SKM-1 treated with dmso at 0.1 percent for 144 hours (cell line): Measurements from ENCODE around the gene KIAA1958.
A peak's percentile ranks its signal among the peaks of the same experiment; 100 is the strongest.

Source experiments
- DNase-seq: peaks from one replicate; lab custom pipeline; 2025; ENCODE audit not compliant: unreplicated experiment; lab: John Stamatoyannopoulos, UW

KIAA1958 gene

GRCh38 chr9:112599732-112600131 is 113.1 kb downstream of the KIAA1958 start:
- DNase-seq = no peak

DNA sequence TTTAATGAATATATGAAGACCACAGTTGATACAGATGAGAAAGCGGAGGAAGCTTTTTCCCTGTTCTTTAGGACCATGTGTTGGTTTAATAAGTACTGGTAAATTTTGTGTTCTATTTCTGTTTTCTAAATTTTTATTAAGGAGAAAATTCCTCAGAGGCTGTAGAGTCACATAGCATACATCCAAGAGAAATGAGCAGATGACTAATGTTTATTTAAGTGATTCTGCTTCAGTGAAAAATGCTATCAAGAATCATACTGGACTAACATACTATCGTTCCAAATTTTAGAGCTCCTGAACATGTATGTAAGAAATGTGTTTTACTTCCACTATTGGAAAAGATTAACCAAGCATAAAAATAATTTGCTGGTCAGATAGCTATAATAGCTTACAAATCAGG is 115.0 kb downstream of the KIAA1958 start:
- no peak for DNase-seq

DNA sequence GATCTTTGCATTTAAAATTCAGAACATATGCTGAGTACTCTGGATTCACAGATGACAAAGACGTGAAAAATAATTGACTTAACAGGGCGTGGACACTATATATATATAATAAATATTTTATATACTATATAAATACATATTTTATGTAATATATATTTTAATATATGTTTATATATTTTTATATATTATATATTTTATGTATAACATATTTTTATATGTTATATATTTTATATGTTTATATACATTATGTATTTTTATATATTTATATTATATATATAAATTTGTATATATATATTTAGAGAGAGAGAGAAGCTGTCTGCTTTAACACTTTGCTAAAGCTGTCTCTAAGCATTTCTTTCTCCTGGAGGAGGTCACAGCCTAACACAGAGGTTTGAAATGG is 118.2 kb downstream of the KIAA1958 start:
- no peak for DNase-seq

DNA sequence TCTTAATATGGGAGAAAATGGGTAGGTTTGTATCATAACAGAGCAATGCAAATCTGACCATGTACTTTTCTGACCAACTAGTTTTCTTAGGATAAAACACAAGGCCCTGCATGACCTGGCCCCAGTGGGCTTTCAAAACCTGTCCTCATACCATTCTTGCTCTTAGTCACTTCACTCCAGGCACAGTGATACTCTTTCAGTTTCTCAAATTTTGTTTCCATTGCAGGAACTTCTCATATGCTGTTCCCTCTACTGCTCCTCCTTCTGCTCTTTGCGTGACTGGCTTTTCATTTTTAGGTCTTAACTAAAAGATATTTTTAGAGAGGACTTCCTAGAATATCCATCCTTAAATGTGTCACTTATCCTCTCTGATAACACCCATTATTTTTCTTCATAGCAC is 118.9 kb downstream of the KIAA1958 start:
- no peak for DNase-seq

DNA sequence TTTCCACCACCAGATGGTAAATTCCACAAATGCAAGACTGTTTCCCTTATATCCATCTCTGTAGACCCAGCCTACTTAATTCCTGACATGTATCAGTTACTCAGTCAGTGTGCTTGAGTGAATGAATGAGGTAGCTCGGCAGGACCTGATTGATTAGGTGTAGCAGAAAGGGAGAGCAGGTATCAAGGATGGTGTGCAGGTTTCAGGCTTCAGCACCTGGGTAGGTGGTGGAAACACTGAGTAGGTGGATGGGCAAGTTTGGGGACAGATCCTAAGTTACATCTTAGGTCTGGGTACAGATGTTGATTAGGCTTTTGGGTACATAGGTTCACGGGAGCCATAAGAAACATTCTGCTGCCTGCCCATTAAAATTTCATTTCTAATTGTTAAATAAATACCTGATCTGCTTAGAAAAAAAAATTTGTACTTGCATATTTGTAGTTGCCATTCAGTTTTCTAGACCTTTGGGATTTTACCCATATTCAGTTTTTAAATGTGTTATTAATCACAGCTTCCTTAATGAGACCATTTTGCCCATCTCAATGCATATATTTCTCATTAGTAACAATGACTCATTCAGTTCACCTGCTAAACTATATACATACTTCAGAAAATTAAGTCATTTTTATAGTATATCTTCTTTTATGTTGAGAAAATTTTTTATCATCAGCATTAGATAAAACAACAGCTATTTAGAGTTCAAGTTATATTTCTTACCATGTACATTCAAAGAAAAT is 119.5 kb downstream of the KIAA1958 start:
- DNase-seq = no peak

DNA sequence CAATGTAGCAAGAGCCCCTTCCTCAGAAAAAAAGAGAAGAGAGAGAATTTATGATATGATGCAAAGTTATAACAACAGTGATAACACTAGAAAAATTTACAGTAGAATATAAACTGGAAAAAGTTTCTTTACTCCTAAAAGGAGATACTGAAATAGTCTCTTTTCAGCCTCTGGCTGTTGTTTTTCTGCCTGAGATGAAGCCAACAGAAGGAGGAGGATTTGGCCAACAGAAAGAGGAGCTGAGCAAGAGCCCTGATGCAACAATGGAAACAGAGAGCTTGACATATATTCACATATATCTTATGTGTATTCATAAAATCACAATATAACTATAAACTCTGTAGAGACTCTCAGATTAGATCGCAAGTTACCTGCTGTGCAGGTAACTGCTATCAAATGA is 122.2 kb downstream of the KIAA1958 start:
- no peak for DNase-seq

DNA sequence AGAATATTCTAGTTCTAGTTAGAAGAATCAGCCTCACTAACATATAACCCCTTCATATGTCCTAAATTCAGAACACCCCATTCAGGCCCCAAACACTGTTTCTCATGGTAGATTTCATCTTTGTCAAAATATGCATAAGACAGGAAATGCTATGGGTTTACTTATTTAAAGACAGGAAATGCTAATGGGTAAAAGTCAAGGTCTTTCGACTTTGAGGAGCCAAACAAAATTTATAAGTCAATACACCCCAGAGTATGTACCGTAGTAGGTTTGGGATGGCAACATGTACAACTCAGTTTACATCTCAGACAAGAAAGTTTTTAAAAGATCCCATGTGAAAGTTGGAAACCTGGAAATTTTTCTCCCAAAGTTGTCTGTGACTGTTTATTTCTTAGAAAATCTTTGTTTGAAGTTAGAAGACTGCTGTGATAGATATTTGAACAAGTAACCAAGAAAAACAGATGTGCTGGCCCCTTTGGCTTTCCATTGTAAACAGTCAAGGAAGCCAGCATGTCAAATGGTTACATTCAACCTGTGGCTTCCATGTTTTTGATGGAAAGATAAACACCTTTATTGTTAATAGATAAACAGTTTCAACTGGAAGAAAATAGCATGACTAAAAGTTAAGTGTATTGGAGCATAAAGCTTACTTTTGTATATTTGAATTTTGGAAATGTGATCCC is 129.1 kb downstream of the KIAA1958 start:
- DNase-seq = no peak

- no peak for DNase-seq
Measured at GRCh38 chr9:112617371-112617770, 130.7 kb downstream of the KIAA1958 start.

DNA sequence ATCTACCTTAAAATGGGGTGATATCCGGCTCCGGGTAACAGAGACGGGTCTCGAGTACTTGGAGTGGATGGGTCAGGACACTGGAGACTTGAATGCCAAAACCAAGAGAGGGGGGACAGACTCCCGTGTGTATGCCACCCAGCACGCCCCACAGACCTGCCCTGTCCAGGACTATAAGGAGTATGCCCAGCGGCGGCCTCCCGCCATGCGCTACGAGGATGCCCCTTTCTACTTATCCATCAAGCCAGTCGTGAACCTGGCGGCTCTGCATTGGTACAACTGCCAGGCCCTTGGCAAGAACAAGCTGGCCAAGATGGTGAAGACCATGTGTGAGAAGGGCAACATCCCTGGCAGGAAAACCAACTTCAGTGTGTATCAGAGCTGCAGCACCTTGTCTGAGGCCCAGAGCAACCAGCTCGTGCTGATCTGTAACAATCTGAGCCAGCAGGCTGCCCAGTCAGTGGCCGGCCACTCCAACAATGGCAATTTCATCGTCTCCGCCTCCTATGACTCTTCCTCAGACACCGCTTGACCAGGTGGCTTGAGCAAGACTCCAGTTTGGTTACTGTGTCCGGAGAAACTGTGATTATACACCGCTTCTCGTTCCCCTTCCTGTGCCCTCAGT is 131.9 kb downstream of the KIAA1958 start:
- DNase-seq = no peak

GRCh38 chr9:112620388-112620787 is 133.8 kb downstream of the KIAA1958 start:
- DNase-seq = no peak

GRCh38 chr9:112621018-112621655 is 134.5 kb downstream of the KIAA1958 start:
- DNase-seq = no peak

GRCh38 chr9:112623198-112623597 is 136.6 kb downstream of the KIAA1958 start:
- DNase-seq = no peak

DNA sequence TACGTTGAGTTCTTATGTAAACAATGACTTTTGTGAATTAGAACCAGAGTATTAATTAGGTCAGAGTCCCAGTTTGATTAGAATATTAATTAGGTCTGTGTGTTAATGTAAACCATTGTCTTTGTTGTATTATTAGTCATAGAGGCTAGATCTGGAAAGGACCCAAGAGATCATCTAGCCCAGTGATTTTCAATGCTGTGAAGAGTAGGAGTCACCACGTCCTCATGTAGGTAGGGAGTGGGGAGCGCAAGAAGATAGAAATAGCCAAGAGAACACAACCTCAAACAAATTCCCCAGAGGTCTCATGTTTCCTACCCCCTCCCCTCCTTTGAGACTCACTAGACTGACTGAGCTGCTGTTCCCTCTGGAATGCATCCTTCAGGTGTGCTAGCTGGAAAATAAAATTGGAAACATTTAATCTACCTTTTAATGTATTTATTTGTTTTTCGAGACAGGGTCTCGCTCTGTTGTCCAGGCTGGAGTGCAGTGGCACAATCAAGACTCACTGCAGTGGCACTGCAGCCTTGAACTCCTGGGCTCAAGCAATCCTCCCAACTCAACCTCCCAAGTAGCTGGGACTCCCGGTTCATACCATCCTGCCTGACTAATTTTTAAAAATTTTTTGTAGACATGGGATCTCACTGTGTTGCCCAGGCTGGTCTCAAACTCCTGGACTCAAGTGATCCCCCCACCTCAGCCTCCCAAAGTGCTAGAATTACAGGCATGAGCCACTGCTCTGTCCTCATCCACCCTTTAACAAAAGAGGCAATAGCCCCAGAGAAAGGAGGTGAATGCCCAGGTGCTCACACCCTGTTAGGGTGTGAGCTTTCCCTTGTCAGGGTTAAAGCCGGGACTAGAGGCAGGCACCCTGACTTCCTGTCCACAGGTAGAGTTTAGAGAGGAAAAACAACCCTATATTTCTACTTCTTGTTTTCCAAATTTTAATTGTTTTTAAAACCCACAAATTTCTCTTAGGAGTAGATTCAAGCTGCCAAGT is 138.4 kb downstream of the KIAA1958 start:
- no peak for DNase-seq

GRCh38 chr9:112629671-112630485 is 143.3 kb downstream of the KIAA1958 start:
- no peak for DNase-seq

DNA sequence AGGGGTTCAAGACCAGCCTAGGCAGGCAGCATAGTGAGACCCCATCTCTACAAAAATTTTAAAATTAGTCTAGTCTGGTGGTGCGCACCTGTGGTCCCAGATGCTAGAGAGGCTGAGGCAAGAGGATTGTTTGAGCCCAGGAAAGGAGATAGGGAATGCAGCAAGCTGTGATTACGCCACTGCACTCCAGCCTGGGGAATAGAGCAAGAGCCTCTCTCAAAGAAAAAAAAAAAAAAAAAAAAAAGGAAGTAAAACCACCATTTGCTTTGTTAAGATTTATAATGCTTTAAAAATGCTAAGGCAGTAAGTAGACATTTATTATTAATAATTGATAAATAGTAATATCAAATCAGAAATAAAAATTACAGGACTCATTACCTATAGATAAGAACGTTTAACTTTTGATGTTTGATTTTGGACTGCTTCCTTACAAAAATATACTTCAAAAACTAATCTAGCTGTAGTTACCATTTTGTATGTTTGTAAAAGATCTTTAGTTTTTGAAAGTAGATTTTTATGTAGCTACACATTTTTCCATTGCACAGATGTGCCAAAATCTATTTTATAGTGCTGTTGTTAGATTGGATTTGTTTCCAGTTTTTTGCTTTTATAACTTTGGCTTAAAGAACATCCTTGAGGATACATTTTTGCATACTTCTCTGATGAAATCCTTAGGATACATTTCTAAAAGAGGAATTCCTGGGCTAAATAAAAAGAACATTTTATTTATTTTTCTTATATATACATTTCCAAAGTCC is 144.9 kb downstream of the KIAA1958 start:
- peak; percentile 0 for DNase-seq

GRCh38 chr9:112640311-112640710 is 153.7 kb downstream of the KIAA1958 start:
- no peak for DNase-seq

DNA sequence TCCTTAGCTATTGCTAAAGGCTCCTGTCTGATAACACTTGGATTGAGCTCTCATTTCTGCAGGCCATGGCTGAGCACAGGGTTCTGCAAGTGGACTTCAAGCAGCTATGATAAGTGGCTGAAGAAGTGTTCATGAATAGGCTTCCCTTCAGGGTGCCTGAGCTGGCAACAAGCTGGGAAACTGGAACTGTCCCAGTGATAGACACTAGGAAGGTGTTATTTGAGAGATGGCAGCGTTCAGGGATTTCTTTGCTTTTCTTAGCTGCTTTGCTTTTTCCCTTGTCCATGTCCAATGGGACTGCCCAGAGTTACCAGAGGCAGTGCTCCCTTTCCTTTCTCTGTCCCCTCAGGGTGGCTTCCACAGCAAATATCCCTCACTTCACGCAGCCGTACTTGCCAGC is 155.5 kb downstream of the KIAA1958 start:
- no peak for DNase-seq

GRCh38 chr9:112647596-112647995 is 161.0 kb downstream of the KIAA1958 start:
- no peak for DNase-seq

DNA sequence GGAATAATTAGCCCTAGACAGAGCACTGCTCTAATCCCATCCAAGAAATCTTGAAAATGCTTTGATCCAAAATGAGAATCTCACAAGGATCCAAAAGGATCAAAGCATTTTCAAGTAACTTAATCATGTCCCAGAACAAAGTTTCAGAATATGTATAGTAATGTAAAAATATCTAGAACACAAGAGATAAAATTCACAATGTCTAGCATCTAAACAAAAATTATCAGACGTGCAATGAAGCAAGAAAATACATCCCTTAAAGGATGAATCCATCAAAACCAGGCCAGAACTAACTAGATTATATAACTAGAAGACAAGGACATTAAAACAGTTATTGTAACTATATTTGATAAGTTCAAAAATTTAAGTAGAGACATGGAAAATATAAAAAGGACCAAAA is 162.0 kb downstream of the KIAA1958 start:
- no peak for DNase-seq
